Activated CD8-positive, alpha-beta memory T cell treated with anti-CD3 and anti-CD28 coated beads for 36 hours (primary cell): ENCODE measurements around the gene LIN28B. TPM values are rescaled to one million over a fixed set of nuclear protein-coding genes. Genes with fewer than 3 reads are reported as not detected.
"Not testable (repeated sequence)": the region's sequence is repeated elsewhere in the genome, so short reads cannot be mapped to it uniquely, and the experiment has no call there.

Source experiments
- CTCF ChIA-PET: fragments of 350-600 bp; sonication (Branson Sonifier 250); formaldehyde crosslinking; loops from one replicate; lab custom pipeline; 2021; ENCODE audit warnings: antibody characterized with exemption; lab: Charles Lee
- POLR2A ChIA-PET: fragments of 350-600 bp; sonication (Branson Sonifier 250); formaldehyde crosslinking; loops from one replicate; lab custom pipeline; 2021; ENCODE audit warnings: antibody characterized with exemption; lab: Charles Lee
- total RNA-seq, 2 experiments: library from RNA; stranded (reverse); gene quantifications; one replicate each; pipeline ENCODE4 v1.2.3, GENCODE V29; 2021

LIN28B gene
- total RNA-seq, 2 experiments from 2014 or later = not detected

DNA sequence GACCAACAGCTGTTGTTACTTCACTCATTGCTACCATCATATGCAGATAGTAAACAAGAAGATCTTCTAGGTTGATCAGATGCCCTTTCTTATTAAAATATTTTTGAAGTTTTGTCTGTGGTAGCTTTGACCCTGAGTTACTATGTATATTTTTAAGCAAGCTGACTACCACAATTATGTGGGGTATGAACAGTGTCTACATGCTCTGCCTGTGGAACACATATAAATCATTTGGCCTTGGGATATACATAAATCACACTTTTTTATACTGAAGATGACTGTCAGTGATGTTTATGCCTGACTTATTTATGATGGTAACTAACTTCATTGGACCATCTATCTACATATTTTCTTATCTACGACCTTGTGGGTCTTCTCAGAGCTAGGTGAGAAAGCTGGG lies 44.2 kb downstream of the LIN28B start:
- ChIA-PET CTCF (no interaction called here), POLR2A (no interaction called here)

DNA sequence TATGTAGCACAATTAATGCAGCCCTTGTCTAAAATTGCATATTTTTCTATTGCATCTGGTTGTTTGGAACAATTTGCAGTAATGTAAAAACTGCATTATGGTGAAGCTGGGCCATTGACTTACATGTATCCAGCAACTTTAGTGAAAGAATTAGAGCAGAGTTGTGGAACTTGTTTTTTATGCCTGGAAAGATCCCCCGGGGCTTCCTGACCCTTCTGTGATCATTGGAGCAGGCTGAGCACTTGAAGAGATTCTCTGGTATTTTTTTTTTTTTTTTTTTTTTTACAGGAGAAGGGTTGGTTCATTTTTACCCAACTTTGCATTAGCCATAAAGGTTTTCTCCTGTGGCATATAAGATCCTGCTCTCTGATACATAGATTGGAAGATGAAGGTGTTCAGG lies 45.0 kb downstream of the LIN28B start:
- ChIA-PET POLR2A (no interaction called here), CTCF (no interaction called here)

DNA sequence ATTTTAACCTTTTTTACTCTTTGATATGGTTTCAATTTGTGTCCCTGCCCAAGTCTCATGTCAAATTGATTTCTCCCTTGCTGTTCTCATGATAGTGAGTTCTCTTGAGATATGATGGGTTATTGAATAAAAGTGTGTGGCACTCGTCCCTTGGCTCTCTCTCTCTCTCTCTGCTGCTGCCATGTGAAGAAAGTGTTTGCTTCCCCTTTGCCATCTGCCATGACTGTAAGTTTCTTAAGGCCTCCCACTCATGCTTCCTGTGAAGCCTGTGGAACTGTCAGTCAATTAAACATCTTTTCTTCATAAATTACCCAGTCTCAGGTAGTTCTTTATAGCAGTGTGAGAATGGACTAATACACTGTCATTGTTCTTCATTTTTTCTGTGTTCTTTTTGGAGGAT lies 48.5 kb downstream of the LIN28B start:
- ChIA-PET CTCF (no interaction called here), POLR2A (interaction anchor here (0.6 kb wide), 1 partner anchor 100 kb away, joined by 6 read pairs; no protein-coding TSS in a partner anchor)

DNA sequence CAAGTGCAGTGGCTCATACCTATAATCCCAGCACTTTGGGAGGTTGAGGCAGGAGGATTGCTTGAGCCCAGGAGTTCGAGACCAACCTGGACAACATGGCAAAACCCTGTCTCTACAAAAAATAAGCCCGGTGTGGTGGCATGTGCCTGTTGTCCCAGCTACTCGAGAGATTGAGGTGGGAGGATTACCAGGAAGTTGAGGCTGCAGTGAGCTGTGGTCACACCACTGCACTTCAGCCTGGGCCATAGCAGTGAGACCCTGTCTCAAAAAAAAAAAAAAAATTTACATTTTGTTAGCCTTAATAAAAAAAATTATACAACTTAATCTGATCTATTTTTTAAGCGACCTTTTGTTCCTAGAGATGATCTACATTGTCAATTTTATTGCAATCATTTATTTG lies 56.6 kb downstream of the LIN28B start:
- POLR2A ChIA-PET, CTCF ChIA-PET: not testable (repeated sequence)

DNA sequence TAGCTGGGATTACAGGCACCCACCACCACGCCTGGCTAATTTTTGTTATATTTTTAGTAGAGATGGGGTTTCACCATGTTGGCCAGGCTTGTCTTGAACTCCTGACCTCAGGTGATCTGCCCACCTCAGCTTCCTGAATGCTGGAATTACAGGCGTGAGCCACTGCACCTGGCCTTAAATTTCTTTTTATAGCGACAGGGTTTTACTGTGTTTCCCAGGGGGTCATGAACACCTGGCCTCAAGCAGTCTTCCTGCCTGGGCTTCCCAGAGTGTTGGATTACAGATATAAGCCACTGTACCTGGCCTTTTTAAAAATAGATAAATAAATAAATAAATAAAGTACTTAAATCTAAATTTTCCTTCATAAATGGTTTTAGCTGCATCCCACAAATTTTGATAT lies 57.5 kb downstream of the LIN28B start:
- ChIA-PET POLR2A (no interaction called here), CTCF (no interaction called here)

DNA sequence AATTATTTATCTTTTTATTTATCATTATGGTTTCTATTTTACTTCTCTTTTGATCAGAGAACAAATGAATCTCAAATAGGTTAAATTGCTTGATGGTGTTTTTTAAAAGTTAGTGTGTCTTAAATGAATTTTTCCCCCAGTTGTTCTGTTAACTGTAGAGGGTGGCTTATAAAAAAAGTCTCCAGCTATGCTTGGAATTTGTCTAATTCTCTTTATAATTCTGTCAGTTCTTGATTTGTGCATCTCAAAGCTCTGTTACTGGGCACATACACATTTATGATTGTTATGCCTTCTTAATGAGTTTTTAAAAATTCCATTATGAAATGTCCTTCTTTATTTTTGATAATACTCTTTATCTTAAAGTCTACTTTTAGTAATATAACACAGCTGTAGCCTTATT lies 58.0 kb downstream of the LIN28B start:
- CTCF ChIA-PET = no interaction called here

DNA sequence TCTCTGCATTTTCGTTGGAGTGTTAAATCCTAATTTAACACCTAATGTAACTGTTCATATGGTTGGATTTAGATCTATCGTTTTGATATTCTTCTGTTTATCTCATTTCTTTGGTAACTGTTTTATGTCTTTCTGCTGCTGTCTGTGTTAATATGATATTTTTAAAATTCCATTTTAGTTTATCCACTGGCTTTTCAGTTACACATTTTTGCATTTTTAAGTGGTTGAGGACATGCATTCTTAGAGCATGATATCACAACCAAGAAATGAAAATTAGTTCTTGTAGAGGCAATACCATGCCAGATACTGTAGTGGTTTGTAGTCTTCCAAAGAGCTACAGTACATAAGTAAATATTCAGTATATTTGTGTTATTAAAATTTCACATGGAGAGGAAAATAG lies 58.6 kb downstream of the LIN28B start:
- POLR2A ChIA-PET = no interaction called here
- CTCF ChIA-PET = no interaction called here

More for the DNA sequence above, 58.0 kb downstream of the LIN28B start:
- POLR2A ChIA-PET = no interaction called here

DNA sequence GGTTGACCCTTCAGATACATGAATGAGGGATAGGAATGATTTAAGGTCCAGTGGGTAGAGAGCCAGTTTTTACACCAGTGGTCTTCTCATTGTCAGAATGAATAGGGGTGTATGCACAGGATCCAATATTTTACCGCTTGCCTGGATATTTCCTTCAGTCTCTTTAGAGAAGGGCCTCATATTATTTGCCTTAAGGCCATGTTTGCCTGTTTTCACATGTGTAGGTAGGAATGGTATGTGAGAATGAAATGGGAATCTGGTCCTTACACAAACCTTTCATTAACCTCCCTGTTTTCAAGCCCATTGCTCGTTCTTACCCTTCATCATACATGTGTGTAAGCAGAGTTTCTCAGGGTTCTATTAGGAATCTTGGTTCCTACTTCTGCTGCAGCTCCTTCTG lies 62.4 kb downstream of the LIN28B start:
- CTCF ChIA-PET = no interaction called here
- POLR2A ChIA-PET = no interaction called here

DNA sequence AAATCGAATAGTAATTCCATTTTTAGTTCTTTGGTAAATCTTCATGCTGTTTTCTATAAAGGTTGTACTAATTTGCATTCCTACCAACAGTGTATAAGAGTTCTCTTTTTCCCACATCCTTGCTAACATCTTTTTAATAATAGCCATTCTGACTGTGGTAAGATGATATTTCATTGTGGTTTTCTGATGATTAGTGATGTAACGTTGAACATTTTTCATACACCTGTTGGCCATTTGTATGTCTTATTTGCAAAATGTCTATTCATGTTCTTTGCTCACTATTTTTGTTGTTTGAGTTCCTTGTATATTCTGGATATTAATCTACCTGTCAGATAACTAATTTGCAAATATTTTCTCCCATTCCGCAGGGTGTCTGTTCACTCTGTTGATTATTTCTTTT lies 64.5 kb downstream of the LIN28B start:
- POLR2A ChIA-PET = no interaction called here

DNA sequence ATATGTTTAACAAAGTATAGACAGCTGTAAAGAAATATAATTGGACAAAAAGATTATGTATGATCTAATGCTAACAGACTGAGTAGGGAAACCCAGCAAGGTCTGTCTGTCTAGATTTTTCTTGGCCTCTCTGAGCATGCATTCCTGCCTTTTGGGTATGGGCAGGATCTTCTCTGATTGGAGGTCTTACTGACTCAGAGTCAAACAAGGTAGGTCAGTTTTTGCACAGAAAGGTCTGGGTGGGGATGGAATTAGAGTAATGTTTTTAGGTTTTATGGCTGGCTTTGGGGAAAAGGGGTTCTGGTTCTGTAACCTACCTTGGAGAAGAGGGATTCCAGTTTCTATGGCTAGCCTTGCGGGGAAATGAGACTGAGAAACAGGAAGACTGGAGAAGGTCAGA lies 65.5 kb downstream of the LIN28B start:
- ChIA-PET CTCF (no interaction called here), POLR2A (no interaction called here)

More for the DNA sequence above, 64.5 kb downstream of the LIN28B start:
- CTCF ChIA-PET = no interaction called here

DNA sequence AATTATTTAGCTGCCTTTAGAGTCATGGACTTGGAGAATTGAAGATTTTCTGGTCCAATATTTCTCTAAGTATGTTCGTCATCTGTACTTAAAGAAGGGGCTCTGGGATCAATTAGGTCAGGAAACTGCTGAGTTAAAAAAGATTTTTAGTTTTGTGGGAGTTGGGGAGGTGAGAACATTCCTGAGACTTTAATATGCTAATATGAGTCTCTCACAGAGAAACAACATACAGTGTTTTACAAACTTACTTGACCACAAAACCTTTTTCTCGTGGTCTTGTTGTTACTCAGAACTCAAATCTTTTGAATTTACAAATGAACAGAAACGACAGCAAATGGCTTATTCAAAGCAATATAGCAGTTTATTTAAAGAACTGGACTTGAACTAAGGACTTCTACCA lies 67.9 kb downstream of the LIN28B start:
- POLR2A ChIA-PET = no interaction called here
- CTCF ChIA-PET = no interaction called here

DNA sequence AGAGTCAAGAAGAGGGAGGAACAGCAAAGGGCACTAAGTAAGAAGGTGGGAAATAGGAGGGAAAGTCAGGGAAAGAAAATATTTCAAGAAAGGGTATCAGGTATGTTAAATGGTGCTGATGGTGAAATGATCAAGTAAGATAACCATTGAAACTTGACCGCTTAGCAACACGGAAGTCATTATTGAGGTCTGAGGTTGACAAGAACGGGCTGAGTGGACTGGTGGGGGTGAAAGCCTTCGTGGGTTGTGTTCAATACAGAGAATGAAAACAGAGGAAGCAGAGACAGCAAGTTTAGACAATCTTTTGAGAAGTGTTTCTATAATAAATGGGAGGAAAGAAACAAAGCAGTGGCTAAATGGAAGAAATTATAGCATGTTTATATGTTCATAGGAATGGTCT lies 72.0 kb downstream of the LIN28B start:
- CTCF ChIA-PET = no interaction called here
- POLR2A ChIA-PET = no interaction called here

DNA sequence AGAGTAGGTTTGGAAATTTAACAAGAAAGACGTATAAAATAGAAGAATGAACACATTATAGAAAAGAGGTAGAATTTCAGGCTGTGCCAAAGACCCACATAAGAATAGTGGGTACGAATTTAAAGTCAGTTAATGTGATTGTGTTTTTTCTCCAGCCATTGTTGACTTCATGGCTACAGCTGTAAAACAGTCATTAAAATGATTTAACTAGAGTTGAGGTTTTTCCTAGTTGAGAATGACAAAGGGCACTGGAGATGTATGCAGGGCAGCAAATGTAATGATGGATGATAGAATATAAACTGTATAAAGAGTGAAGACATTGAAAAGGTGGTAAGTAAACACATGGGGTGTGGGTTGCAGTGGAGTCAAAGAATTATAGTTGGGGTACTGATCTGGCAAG lies 72.7 kb downstream of the LIN28B start:
- CTCF ChIA-PET = no interaction called here
- POLR2A ChIA-PET = no interaction called here

DNA sequence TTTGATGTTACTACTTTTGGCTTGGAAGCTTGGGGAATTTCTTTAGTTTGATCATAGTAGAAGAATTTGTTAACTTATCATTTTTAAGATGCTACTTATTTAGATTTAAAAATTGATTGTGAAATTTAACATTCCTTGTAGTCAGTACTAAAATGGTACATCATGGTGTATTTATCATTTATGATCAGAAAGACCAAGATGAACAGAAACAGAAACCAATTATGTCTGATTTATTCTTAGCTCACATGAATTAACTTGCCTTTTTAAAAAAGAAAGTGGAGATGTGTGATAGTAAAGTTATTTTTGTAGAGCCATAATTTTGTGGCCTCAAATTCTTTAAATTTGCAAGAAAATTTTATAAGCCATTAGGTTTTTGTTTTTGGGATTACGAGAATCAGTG lies 77.6 kb downstream of the LIN28B start:
- CTCF ChIA-PET = no interaction called here
- POLR2A ChIA-PET = no interaction called here

DNA sequence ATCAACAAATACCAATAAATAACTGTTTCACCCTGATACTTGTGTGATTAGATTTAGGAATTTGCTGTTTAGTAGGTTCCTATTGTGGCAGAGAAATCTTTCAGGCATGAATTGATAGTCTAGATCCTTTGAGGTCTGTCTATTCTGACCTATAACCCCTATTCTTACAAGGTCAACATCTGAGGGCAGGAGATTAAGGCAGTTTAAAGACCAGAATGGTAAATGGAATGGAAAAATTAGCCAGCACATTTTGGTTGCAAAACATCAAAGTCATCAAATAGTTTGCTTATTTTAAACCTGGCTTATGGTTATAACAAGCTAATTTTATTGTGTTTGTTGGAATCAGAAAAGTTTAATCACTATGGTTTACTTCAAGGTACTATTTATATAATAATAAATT lies 78.4 kb downstream of the LIN28B start:
- CTCF ChIA-PET = no interaction called here
- POLR2A ChIA-PET = no interaction called here

DNA sequence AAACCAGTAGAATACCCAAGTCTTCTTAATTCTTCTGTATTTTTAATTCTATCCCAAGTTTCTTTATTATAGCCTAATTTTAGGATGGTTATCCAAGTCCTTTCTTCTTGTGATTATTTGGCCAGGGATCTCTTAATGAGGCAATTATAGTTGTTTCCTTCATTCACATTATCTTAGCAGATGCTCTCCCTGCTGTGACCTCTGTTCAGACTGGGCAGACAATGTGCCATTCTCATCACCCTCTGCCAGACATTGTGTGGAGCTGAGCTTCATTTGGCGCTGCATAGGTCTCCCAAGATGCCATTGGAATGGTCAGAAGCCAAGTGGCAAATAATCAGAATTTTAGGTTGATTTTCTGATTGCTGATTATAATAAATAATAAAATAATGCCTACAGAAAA lies 79.4 kb downstream of the LIN28B start:
- POLR2A ChIA-PET = no interaction called here
- CTCF ChIA-PET = no interaction called here

DNA sequence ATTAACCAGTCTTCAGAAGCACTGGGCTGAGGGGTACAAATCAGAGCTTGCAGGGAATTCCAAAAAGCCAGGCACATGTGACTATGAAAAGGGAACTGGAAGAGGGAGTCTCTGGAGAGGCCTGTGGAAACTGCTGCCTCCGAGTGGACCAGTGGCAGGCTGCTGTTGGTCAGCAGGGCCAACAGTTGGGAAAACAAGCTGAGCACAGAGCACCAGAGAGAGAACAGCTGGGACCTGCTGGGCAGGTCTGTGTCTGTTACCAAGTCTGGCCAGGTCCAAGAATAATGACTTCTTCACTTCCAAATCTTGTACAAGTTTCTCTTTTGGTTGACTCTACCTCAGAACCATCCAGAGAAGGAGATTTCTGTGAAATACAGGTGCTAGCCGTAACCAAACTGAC lies 81.4 kb downstream of the LIN28B start:
- ChIA-PET CTCF (no interaction called here), POLR2A (no interaction called here)

DNA sequence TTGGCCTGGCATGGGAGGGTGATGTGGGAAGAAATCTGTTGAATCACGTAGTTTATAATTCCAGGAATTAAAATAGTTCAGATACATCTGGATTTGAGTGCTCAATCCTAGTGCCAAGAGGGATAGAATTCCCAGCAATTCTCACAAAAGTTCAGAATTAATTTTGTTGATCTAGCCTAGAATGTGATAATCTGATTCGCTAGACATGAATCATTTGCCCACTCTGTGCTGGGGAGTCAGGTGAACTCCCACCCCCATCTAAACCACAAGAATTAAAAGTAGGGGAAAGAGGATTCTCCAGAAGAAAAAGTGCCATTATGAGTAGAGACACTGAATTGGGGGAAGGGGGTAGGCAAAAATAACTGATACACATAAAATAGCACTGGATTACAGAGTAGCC lies 85.0 kb downstream of the LIN28B start:
- ChIA-PET POLR2A (no interaction called here), CTCF (interaction anchor here (0.6 kb wide), 1 partner anchor 1719 kb away, joined by 3 read pairs; no protein-coding TSS in a partner anchor)

DNA sequence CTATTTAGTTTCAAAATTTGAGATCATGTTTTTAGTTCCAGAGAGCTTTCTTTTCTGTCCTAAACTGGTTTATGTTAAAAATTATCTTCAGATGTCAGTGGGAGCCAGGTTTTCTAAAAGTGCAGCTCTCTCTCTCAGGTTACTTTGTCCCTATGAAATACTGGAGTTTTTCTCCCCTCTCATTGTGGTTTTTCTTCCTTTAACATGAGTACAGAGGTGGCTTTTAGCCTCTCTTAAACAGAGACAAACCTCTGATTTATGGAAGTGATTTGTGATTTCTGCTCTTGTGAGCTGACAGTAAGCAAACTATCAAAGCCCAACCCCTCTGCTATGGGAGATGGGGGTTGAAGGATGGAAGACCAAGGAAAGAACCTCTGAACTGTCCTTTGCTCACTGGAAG lies 85.7 kb downstream of the LIN28B start:
- ChIA-PET CTCF (no interaction called here), POLR2A (interaction anchor here (0.6 kb wide), 1 partner anchor 183 kb away, joined by 3 read pairs; no protein-coding TSS in a partner anchor)

DNA sequence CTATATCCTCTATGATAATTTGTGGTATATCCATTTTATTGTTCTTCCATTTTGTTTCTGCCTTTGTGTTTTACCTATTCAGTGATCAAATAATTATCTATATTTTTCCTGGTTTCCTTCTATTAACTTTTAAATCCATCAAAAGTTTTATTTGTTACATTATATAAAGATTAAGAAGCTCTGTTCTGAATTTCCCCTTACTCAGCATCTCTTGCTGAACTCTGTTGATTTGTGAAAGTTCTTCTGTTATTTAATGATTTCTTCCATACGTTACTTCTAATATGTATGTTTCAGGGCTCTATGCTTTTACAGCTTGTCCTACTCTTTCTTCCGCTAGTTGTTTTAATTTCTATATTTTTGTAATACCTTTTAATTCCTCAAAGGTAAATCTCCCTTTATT lies 87.1 kb downstream of the LIN28B start:
- ChIA-PET CTCF (no interaction called here), POLR2A (no interaction called here)

DNA sequence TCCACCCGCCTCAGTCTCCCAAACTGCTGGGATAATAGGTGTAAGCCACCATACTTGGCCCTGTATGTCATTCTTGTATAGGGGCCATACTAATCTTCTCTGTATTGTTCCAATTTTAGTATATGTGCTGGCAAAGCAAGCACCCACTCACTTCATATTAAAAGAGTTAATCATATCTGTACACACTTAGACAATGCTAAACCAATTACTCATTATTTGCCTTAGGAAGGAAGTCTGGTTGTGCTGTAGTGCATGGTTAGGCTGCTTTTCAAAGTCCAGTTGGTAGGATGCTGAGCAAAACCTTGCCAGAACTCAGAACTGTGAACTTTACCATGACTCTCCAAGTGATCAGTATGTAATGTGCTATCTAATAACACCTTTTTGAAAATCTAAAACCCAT lies 88.6 kb downstream of the LIN28B start:
- ChIA-PET POLR2A (no interaction called here), CTCF (no interaction called here)

DNA sequence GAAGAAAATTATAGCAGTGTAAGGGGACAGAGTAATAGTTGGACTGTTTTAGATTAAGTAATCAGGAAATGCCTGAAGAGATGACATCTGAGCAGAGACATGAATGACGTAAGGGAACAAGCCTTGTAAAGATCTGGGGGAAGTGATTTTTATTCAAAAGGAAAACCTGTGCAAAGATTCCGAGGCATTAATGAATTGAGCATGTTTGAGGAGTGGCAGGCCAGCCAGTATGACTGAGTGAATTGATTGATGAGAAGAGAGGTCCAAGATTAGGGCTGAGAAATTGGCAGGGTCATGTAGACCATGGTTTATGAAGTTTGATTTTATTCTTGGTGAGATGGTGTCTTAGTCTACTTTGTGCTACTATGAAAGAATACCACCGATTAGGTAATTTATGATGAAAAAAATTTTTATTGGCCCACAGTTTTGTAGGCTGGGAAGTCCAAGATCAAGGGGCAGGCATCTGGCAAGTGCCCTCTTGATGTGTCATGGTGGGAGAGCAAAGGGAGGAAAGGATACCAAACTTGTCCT lies 95.1 kb downstream of the LIN28B start:
- CTCF ChIA-PET = no interaction called here
- POLR2A ChIA-PET = no interaction called here
